Neural cell (in vitro differentiated cells): Measurements from ENCODE around the gene TROAP. TPM values are rescaled to one million over a fixed set of nuclear protein-coding genes. Genes with fewer than 3 reads are reported as not detected.

ENCODE experiments used
- H2AFZ ChIP-seq: fragments of 200-600, 300-800 bp; sonication (generic), shearing (Covaris generic); 2 replicates; pipeline ENCODE4 v1.6.0; 2014; ENCODE audit warnings: low read depth, mild to moderate bottlenecking, antibody characterized with exemption, low read length, moderate library complexity
- H3F3A ChIP-seq: fragments of 200-600 bp; shearing (Covaris generic); 2 replicates; pipeline ENCODE4 v1.6.1; 2016; ENCODE audit warnings: mild to moderate bottlenecking, moderate library complexity, mixed read lengths, antibody characterized with exemption, low read length; ENCODE audit not compliant: insufficient read depth, poor library complexity, severe bottlenecking
- H3K27ac ChIP-seq: fragments of 200-600, 300-800 bp; sonication (generic), shearing (Covaris generic); 2 replicates; pipeline ENCODE4 v1.5.1; 2014; ENCODE audit warnings: mild to moderate bottlenecking, low read length, moderate library complexity
- H3K27me3 ChIP-seq: fragments of 300-800, 200-600 bp; sonication (generic), shearing (Covaris generic); 2 replicates; pipeline ENCODE4 v1.6.0; 2014; ENCODE audit warnings: mild to moderate bottlenecking, low read depth, low read length, moderate library complexity; ENCODE audit not compliant: insufficient read depth
- H3K36me3 ChIP-seq: fragments of 300-800, 200-600 bp; sonication (generic), shearing (Covaris generic); 2 replicates; pipeline ENCODE4 v1.5.1; 2014; ENCODE audit warnings: mild to moderate bottlenecking, antibody characterized with exemption, low read length, moderate library complexity; ENCODE audit not compliant: insufficient read depth
- H3K4me2 ChIP-seq: fragments of 300-800, 200-600 bp; sonication (generic), shearing (Covaris generic); 2 replicates; pipeline ENCODE4 v1.6.0; 2014; ENCODE audit warnings: mild to moderate bottlenecking, low read length
- H3K4me3 ChIP-seq: fragments of 300-800, 200-600 bp; sonication (generic), shearing (Covaris generic); 2 replicates; pipeline ENCODE4 v1.5.1; 2014; ENCODE audit warnings: mild to moderate bottlenecking, low read length, moderate library complexity
- H3K79me2 ChIP-seq: fragments of 200-600 bp; shearing (Covaris generic); replicated peaks from 2 replicates; pipeline ENCODE4 v1.6.0; 2014; ENCODE audit warnings: mild to moderate bottlenecking, low read length, moderate library complexity; ENCODE audit not compliant: insufficient read depth
- H3K9ac ChIP-seq: fragments of 300-800, 200-600 bp; sonication (generic), shearing (Covaris generic); 2 replicates; pipeline ENCODE4 v1.6.1; 2016; ENCODE audit warnings: mild to moderate bottlenecking, low read length, mixed read lengths
- H3K9me2 ChIP-seq: fragments of 200-600 bp; shearing (Covaris generic); 2 replicates; pipeline ENCODE4 v1.6.1; 2016; ENCODE audit warnings: mild to moderate bottlenecking, low read length, mixed read lengths; ENCODE audit not compliant: insufficient read depth
- H3K9me3 ChIP-seq: fragments of 200-600, 300-800 bp; sonication (generic), shearing (Covaris generic); 2 replicates; pipeline ENCODE4 v1.6.1; 2016; ENCODE audit warnings: mild to moderate bottlenecking, mixed run types, low read length, moderate library complexity, mixed read lengths
- H4K20me1 ChIP-seq: fragments of 200-600 bp; shearing (Covaris generic); 2 replicates; pipeline ENCODE4 v1.6.1; 2016; ENCODE audit warnings: mild to moderate bottlenecking, mixed run types; ENCODE audit not compliant: insufficient read depth
- CTCF ChIP-seq: fragments of 450-650 bp; IDR thresholded peaks from 2 replicates; pipeline ENCODE4 v1.5.1; 2014; ENCODE audit warnings: antibody characterized with exemption, mild to moderate bottlenecking, moderate library complexity; ENCODE audit not compliant: poor library complexity, severe bottlenecking
- EP300 ChIP-seq: fragments of 450-650 bp; conservative IDR thresholded peaks from 2 replicates; pipeline ENCODE4 v1.6.1; 2014; ENCODE audit warnings: antibody characterized with exemption, mild to moderate bottlenecking, moderate library complexity; ENCODE audit not compliant: poor library complexity, severe bottlenecking
- EZH2 ChIP-seq: fragments of 200-600, 300-800 bp; shearing (Covaris generic), sonication (generic); IDR thresholded peaks from 2 replicates; pipeline ENCODE4 v1.6.1; 2014; ENCODE audit warnings: antibody characterized with exemption, low read length, borderline replicate concordance, mild to moderate bottlenecking; ENCODE audit not compliant: insufficient read depth, poor library complexity, severe bottlenecking
- MXI1 ChIP-seq: fragments of 450-650 bp; conservative IDR thresholded peaks from 2 replicates; pipeline ENCODE4 v1.6.1; 2014; ENCODE audit warnings: antibody characterized with exemption, mild to moderate bottlenecking; ENCODE audit not compliant: poor library complexity, severe bottlenecking
- POLR2AphosphoS5 ChIP-seq: IDR thresholded peaks from 2 replicates; pipeline ENCODE4 v1.6.1; 2012
- RAD21 ChIP-seq: fragments of 450-650 bp; conservative IDR thresholded peaks from 2 replicates; pipeline ENCODE4 v1.6.1; 2014; ENCODE audit warnings: antibody characterized with exemption, mild to moderate bottlenecking, moderate library complexity
- REST ChIP-seq: IDR thresholded peaks from 2 replicates; pipeline ENCODE4 v1.6.1; 2012; ENCODE audit warnings: borderline replicate concordance
- SMC3 ChIP-seq: fragments of 450-650 bp; conservative IDR thresholded peaks from 2 replicates; pipeline ENCODE4 v1.6.1; 2014; ENCODE audit warnings: antibody characterized with exemption, mild to moderate bottlenecking, moderate library complexity; ENCODE audit not compliant: poor library complexity
- TAF1 ChIP-seq: IDR thresholded peaks from 2 replicates; pipeline ENCODE4 v1.6.1; 2012; ENCODE audit warnings: low read depth
- polyA plus RNA-seq: library from polyadenylated mRNA; depleted of rRNA; stranded (reverse); fragments of >200 nt; gene quantifications from 2 replicates; pipeline ENCODE4 v1.2.3, GENCODE V29; 2014

The TROAP gene
- polyA plus RNA-seq, 1 donor from 2014 or later: 1.3 TPM

- TF ChIP-seq CTCF (no peak), TAF1 (no peak), EP300 (no peak), REST (no peak), RAD21 (no peak), EZH2 (no peak), SMC3 (no peak)
- Histone ChIP-seq H3K36me3 (no peaks in the 10 kb centered on the region), H3K4me2 (no peak overlapping the region), H3K9ac (no peak overlapping the region), H3K4me3 (no peak overlapping the region), H3F3A (no peaks in the 10 kb centered on the region), H3K27ac (no peak overlapping the region), H3K27me3 (peaks cover 13% of the 10 kb centered on the region), H3K9me2 (no peaks in the 10 kb centered on the region), H2AFZ (no peak overlapping the region), H3K9me3 (no peaks in the 10 kb centered on the region), H3K79me2 (no peaks in the 10 kb centered on the region), H4K20me1 (no peaks in the 10 kb centered on the region)
Measured at GRCh38 chr12:49288922-49289555, 34.0 kb upstream of the TROAP start.

- Histone ChIP-seq H3K9ac (no peak overlapping the region), H3K4me2 (no peak overlapping the region), H2AFZ (no peak overlapping the region), H3K9me2 (no peaks in the 10 kb centered on the region), H3K27me3 (peaks cover 50% of the 10 kb centered on the region), H3K27ac (no peak overlapping the region), H3K36me3 (no peaks in the 10 kb centered on the region), H3K4me3 (no peak overlapping the region), H3K79me2 (no peaks in the 10 kb centered on the region), H3K9me3 (no peaks in the 10 kb centered on the region), H3F3A (no peaks in the 10 kb centered on the region), H4K20me1 (no peaks in the 10 kb centered on the region)
- TF ChIP-seq MXI1 (no peak), EP300 (no peak), POLR2AphosphoS5 (no peak)
Measured at GRCh38 chr12:49292729-49293055, 30.4 kb upstream of the TROAP start.
